Measurements from ENCODE around the gene STAT5B. TPM values are rescaled to one million over a fixed set of nuclear protein-coding genes. Genes with fewer than 3 reads are reported as not detected.
A peak's percentile ranks its signal among the peaks of the same experiment; 100 is the strongest.

The STAT5B gene
- total RNA-seq, 1 donor from 2014 or later = 49.2 TPM

DNA sequence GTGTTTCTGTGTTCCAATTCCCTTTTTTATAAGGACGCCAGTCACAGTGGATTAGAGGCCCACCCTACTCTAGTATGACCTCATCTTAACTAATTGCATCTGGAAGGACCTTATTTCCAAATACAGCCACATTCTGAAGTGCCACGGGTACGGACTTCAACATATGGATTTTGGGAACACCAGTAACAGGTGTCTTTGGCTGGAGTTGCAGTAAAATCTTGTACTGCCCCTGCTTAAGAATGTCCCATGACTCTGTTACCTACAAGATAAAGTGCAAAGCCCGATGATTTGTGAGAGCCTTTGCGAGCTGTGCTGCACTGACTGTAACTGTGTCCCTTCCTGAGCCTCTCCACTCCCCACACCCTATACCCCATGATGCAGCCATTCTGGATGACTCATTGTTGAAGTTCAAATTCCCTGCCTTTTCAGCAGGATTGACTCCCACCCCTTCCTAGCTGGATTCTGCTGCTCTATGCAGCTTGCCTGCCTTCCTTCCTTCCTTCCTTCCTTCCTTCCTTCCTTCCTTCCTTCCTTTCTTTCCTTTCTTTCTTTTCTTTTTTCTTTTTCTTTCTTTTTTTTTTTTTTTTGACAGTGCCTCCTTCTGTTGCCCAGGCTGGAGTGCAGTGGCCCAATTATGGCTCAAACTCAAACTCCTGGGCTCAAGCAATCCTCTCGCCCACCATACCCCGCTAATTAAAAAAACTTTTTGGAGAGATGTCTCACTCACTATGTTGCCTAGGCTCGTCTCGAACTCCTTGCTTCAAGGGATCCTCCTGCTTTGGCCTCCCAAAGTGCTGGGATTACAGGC, 93.1 kb downstream of the STAT5B start:
- TF ChIP-seq, protein P1, sequence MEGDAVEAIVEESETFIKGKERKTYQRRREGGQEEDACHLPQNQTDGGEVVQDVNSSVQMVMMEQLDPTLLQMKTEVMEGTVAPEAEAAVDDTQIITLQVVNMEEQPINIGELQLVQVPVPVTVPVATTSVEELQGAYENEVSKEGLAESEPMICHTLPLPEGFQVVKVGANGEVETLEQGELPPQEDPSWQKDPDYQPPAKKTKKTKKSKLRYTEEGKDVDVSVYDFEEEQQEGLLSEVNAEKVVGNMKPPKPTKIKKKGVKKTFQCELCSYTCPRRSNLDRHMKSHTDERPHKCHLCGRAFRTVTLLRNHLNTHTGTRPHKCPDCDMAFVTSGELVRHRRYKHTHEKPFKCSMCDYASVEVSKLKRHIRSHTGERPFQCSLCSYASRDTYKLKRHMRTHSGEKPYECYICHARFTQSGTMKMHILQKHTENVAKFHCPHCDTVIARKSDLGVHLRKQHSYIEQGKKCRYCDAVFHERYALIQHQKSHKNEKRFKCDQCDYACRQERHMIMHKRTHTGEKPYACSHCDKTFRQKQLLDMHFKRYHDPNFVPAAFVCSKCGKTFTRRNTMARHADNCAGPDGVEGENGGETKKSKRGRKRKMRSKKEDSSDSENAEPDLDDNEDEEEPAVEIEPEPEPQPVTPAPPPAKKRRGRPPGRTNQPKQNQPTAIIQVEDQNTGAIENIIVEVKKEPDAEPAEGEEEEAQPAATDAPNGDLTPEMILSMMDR (conservative IDR thresholded peaks at IDR 0.05) = no peak
- no peaks in the 10 kb centered on the region for H3K9me3 Mint-ChIP-seq
- peaks cover 79% of the 10 kb centered on the region for H3K27me3 Mint-ChIP-seq (ENCODE audit: low read depth)
- no peaks in the 10 kb centered on the region for H3K36me3 Mint-ChIP-seq (ENCODE audit: low read depth)
- H3K27ac Mint-ChIP-seq (ENCODE audit: unreplicated experiment) = no peak overlapping the region
- peaks cover 27% of the 10 kb centered on the region for H3K4me1 Mint-ChIP-seq
- DNase-seq (ENCODE audit: low read depth, low spot score) = no peak
- H3K4me3 Mint-ChIP-seq = peak overlapping the region; percentile 74

DNA sequence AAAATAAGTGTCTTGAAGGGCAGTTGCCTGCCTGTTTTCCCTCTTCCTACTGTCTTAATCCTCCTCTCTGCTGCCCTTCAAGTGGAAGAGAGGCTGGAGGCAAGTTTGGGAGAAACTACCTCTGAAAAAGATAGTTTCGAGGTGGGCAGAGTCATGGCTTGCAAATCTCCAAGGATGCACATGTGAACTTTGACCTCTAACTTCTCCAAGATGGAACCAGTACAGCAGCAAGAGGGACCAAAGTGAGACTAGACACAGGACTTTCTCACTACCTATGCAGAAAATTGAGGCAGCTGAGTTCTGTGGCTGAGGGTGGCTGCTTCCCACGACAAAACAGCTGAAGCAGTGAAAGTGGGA, 94.4 kb downstream of the STAT5B start:
- Mint-ChIP-seq H3K9me3 (no peaks in the 10 kb centered on the region), H3K27me3 (ENCODE audit: low read depth) (peaks cover 88% of the 10 kb centered on the region), H3K4me3 (no peak overlapping the region), H3K36me3 (ENCODE audit: low read depth) (no peaks in the 10 kb centered on the region), H3K27ac (ENCODE audit: unreplicated experiment) (no peak overlapping the region), H3K4me1 (peaks cover 27% of the 10 kb centered on the region)
- no peak for DNase-seq (ENCODE audit: low read depth, low spot score)
- TF ChIP-seq, protein P1 (conservative IDR thresholded peaks at IDR 0.05) = no peak

DNA sequence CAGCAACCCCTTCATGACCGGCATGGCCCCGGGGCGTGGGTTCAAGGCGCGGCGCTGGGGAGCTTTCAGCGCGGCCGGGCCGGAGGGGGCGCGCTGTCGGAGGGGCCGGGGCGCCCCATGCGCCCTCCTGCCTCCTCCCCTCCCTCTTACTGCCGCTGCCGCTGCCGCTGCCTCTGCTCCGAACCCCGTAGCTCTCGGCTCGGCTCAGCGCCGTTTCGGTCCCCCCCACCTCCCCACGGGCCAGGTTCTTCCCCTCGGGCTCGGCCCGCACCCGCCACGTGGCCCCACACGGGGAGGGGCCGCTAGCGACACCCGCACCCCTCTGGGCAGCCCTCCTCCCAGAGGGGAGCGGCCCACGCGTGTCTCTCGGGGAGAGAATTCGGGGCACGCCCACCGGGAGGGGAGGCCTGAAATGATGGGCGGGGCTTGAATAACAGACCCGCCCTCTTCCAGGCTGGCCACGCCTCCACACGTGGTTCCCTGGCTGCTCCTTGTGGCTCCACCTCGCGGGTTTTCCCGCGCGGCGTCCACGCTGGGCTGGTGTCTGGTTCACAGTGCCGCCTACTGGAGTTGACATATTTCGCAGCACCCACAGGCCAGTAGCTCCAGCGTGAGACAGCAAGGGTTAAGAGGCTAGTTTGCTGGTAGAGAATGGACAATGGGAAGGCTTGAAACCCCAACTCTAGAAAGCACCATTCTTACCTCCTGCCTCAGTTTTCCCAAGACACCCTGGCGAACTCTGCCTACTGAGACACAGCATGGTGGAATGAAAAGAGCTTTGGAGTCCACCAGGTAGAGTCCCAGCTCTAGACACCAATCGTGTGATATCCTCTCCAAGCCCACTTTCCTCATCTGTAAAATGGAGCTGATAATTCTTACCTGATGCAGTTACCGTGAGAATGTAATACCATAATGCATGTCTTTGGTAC, 95.0 kb downstream of the STAT5B start, which contains the start of gene KCNH4:
KCNH4 (minus strand) TSS at position 221 of the 929 bp plus-strand sequence; CDS start at position 24, 197 bp downstream.
- Mint-ChIP-seq H3K9me3 (no peaks in the 10 kb centered on the region), H3K4me3 (peak within 1 kb of the TSS; percentile 23), H3K27ac (ENCODE audit: unreplicated experiment) (no peak within 1 kb of the TSS), H3K4me1 (peaks cover 27% of the 10 kb centered on the region), H3K36me3 (ENCODE audit: low read depth) (no peaks in the 10 kb centered on the region), H3K27me3 (ENCODE audit: low read depth) (peaks cover 86% of the 10 kb centered on the region)
- TF ChIP-seq, protein P1 (conservative IDR thresholded peaks at IDR 0.05) = peak; percentile 51
- DNase-seq (ENCODE audit: low read depth, low spot score) = peak; percentile 50

DNA sequence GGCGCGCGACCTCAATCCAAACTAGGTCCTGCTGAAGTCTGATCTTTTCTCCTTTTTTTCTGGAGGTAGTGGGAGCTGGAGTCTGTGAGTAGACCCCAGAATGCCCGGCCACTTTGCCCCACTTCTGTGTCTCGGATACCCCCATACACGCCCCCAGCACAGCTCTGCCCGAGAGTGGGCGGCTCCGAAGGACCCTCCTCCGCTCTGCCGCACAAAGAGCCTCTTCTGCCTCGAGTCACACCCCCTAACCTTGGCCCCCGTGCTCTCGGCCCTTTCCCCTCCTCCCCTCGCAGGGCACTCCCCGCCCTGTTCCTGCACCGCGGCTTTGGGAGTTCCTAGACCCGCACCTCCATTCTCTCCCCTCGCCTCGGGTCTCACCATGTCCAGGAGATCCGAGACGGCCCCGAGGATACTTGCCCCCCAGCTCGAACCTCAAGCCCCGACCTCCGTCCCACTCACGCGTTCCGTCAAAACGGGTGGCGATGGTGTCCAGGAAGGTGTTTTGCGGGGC, 95.7 kb downstream of the STAT5B start:
- Mint-ChIP-seq H3K4me1 (peaks cover 20% of the 10 kb centered on the region), H3K4me3 (peak overlapping the region; percentile 23), H3K36me3 (ENCODE audit: low read depth) (no peaks in the 10 kb centered on the region), H3K27ac (ENCODE audit: unreplicated experiment) (no peak overlapping the region), H3K27me3 (ENCODE audit: low read depth) (peaks cover 86% of the 10 kb centered on the region), H3K9me3 (no peaks in the 10 kb centered on the region)
- DNase-seq (ENCODE audit: low read depth, low spot score) = no peak
- TF ChIP-seq, protein P1 (conservative IDR thresholded peaks at IDR 0.05) = no peak

DNA sequence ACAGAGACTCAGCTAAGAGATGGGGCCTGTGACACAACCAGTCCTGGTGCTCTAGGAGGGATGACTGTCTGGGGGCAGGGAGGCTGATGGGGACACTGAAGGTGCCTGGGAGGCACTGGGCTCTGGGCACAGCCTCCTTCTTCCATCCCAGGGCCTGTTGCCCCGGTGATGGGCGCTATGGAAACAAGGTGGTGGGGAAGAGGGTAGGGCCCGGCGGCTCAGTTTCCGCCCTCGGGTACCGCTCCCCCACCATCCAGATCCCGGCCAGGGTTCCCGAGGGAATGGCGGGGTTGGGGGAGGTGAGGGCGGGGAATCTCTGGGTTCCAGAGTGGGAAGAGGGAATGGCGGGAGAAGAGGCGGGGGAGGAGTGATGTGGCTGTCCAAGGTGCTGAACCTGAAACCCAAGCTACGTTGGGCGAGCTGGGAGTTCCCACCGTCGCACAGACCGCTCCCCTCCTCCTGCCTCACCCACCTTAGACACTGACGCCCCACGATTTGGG, 96.2 kb downstream of the STAT5B start:
- no peaks in the 10 kb centered on the region for H3K9me3 Mint-ChIP-seq
- TF ChIP-seq, protein P1 (conservative IDR thresholded peaks at IDR 0.05) = no peak
- H3K4me1 Mint-ChIP-seq = peaks cover 17% of the 10 kb centered on the region
- no peak overlapping the region for H3K27ac Mint-ChIP-seq (ENCODE audit: unreplicated experiment)
- H3K4me3 Mint-ChIP-seq = peak overlapping the region; percentile 23
- DNase-seq (ENCODE audit: low read depth, low spot score) = peak; percentile 66
- no peaks in the 10 kb centered on the region for H3K36me3 Mint-ChIP-seq (ENCODE audit: low read depth)
- H3K27me3 Mint-ChIP-seq (ENCODE audit: low read depth) = peaks cover 86% of the 10 kb centered on the region

Data from neural crest cell (in vitro differentiated cells).